K562 (cell line): ENCODE measurements around the gene TUBB2A. TPM values are rescaled to one million over a fixed set of nuclear protein-coding genes. Genes with fewer than 3 reads are reported as not detected.

Experiments used
- ATF1 ChIP-seq, 2 experiments: fragments of 450-650 bp in 1 of 2; IDR thresholded peaks; 2 replicates each; pipeline ENCODE4 v1.6.1; 2016; ENCODE audit warnings: missing compliant biosample characterization in 1 of 2, missing genetic modification characterization in 1 of 2
- ATF6 ChIP-seq: sonication (generic); formaldehyde crosslinking; IDR thresholded peaks from 2 replicates; pipeline ENCODE4 v1.4.0; 2020; ENCODE audit warnings: mild to moderate bottlenecking, missing genetic modification reagents
- CEBPZ ChIP-seq: fragments of 150-350 bp; IDR thresholded peaks from 2 replicates; pipeline ENCODE4 v1.6.1; 2014; ENCODE audit warnings: low read depth, mild to moderate bottlenecking, low read length, borderline replicate concordance
- COPS2 ChIP-seq: fragments of 450-650 bp; conservative IDR thresholded peaks from 2 replicates; pipeline ENCODE4 v1.6.1; 2016; ENCODE audit warnings: mild to moderate bottlenecking, moderate library complexity
- CTBP1 ChIP-seq: fragments of 450-650 bp; IDR thresholded peaks from 2 replicates; pipeline ENCODE4 v1.6.1; 2016; ENCODE audit warnings: borderline replicate concordance
- ELF4 ChIP-seq: fragments of 450-650 bp; formaldehyde crosslinking; IDR thresholded peaks from 2 replicates; pipeline ENCODE4 v1.4.0; 2022; ENCODE audit warnings: missing genetic modification characterization
- ETS1 ChIP-seq: conservative IDR thresholded peaks from 2 replicates; pipeline ENCODE4 v1.6.1; 2011; ENCODE audit warnings: low read depth, mild to moderate bottlenecking, low read length; ENCODE audit not compliant: control insufficient read depth
- MAZ ChIP-seq, 2 experiments: fragments of 450-650 bp in 1 of 2; sonication (generic) in 1 of 2; formaldehyde crosslinking; IDR thresholded peaks in 1 of 2; conservative IDR thresholded peaks in 1 of 2; 2 replicates each; pipeline versions ENCODE4 v1.4.0 to v1.5.0; 2020; ENCODE audit warnings: mild to moderate bottlenecking in 1 of 2, missing genetic modification reagents in 1 of 2
- MTA1 ChIP-seq: fragments of 450-650 bp; IDR thresholded peaks from 2 replicates; pipeline ENCODE4 v1.6.1; 2017; ENCODE audit warnings: borderline replicate concordance
- NFIC ChIP-seq: fragments of 450-650 bp; IDR thresholded peaks from 2 replicates; pipeline ENCODE4 v1.6.1; 2017; ENCODE audit warnings: mild to moderate bottlenecking, inconsistent platforms
- NRF1 ChIP-seq, 2 experiments: fragments of 450-650 bp; IDR thresholded peaks in 1 of 2; conservative IDR thresholded peaks in 1 of 2; 2 replicates each; pipeline ENCODE4 v1.6.1; 2014; ENCODE audit warnings: mild to moderate bottlenecking in 2 of 2
- PPARD ChIP-seq: fragments of 250-450 bp; sonication (Bioruptor Pico); IDR thresholded peaks from 2 replicates; pipeline ENCODE4 v1.8.0; 2022; ENCODE audit warnings: inconsistent platforms, mild to moderate bottlenecking, moderate library complexity
- RNF2 ChIP-seq: sonication (generic); IDR thresholded peaks from 2 replicates; pipeline ENCODE4 v1.6.1; 2016
- SMARCA5 ChIP-seq: fragments of 450-650 bp; IDR thresholded peaks from 2 replicates; pipeline ENCODE4 v1.6.1; 2016
- TAF15 ChIP-seq: fragments of 200-400 bp; formaldehyde crosslinking; IDR thresholded peaks from 2 replicates; pipeline ENCODE4 v1.6.1; 2017; ENCODE audit warnings: mild to moderate bottlenecking, low read depth, low read length, moderate library complexity
- TAF9B ChIP-seq: fragments of 450-650 bp; IDR thresholded peaks from 2 replicates; pipeline ENCODE4 v1.6.1; 2018; ENCODE audit warnings: mild to moderate bottlenecking; ENCODE audit not compliant: partially characterized antibody
- TCF15 ChIP-seq: fragments of 250-450 bp; sonication (Bioruptor Pico); IDR thresholded peaks from 2 replicates; pipeline ENCODE4 v1.8.0; 2022; ENCODE audit warnings: moderate library complexity, mild to moderate bottlenecking, inconsistent platforms
- ZBTB17 ChIP-seq: fragments of 450-650 bp; formaldehyde crosslinking; IDR thresholded peaks from 2 replicates; pipeline ENCODE4 v1.4.0; 2020; ENCODE audit warnings: mild to moderate bottlenecking
- ZNF217 ChIP-seq: sonication (generic); formaldehyde crosslinking; IDR thresholded peaks from 2 replicates; pipeline ENCODE4 v1.8.0; 2022; ENCODE audit warnings: mild to moderate bottlenecking, missing genetic modification reagents
- ZNF766 ChIP-seq: fragments of 200-800 bp; sonication (Bioruptor generic); conservative IDR thresholded peaks from 2 replicates; pipeline ENCODE4 v1.6.1; 2016; ENCODE audit warnings: missing genetic modification characterization, missing compliant biosample characterization
- polyA plus RNA-seq, 8 experiments: library from polyadenylated mRNA; depleted of rRNA in 4 of 8; stranded (reverse) in 5 of 8; unstranded in 3 of 8; fragments of >200 nt; fragmentation: Nextera tagmentation in 2 of 8; fragmentation: Illumina TruSeq in 1 of 8; extraction: Ambion mirVana in 2 of 8; extraction: Trizol in 1 of 8; gene quantifications; 2 replicates each; pipeline versions ENCODE4 v1.2.1 to v1.2.3, GENCODE V29; 2011 to 2014; ENCODE audit warnings: inconsistent platforms in 1 of 8, missing spikeins in 1 of 8
- total RNA-seq, 7 experiments: library from RNA; depleted of rRNA in 6 of 7; stranded (reverse); fragments of >200 nt in 6 of 7; fragmentation: Illumina TruSeq in 2 of 7; extraction: Trizol in 2 of 7; gene quantifications; 2 replicates each; pipeline versions ENCODE4 v1.2.1 to v1.2.3, GENCODE V29; 2011 to 2021; ENCODE audit warnings: low replicate concordance in 1 of 7

The TUBB2A gene
- total and polyA plus RNA-seq, 9 of the 15 experiments (the other 6 are each of a cell fraction or from before 2014, with no cell fraction given), result 3.6 to 92.1 (median 45.6) TPM

- TF ChIP-seq TCF15 (CRISPR knock-in tag), result no peak
- TF ChIP-seq ZNF217 (CRISPR knock-in tag), result no peak
- TF ChIP-seq MTA1, result no peak
- no peak for TF ChIP-seq NRF1 (conservative IDR thresholded peaks at IDR 0.05 in 1 of 2, IDR thresholded peaks at IDR 0.05 in 1 of 2)
- no peak for TF ChIP-seq NFIC
- no peak for TF ChIP-seq ETS1
- TF ChIP-seq ATF6 (CRISPR knock-in tag), result no peak
- TF ChIP-seq SMARCA5, result no peak
- no peak for TF ChIP-seq ELF4
- no peak for TF ChIP-seq PPARD (CRISPR knock-in tag)
- TF ChIP-seq RNF2, result no peak
- peak; percentile 38; the same call in 1 of the 2 replicates for TF ChIP-seq CTBP1
- TF ChIP-seq ATF1 (CRISPR knock-in tag; IDR thresholded peaks at IDR 0.05), result no peak
- TF ChIP-seq ATF1 (tag; IDR thresholded peaks at IDR 0.05), result no peak; the same call in 1 of the 2 replicates
- no peak for TF ChIP-seq TAF15
- TF ChIP-seq TAF9B, result peak; percentile 29
- no peak for TF ChIP-seq MAZ (CRISPR knock-in tag; conservative IDR thresholded peaks at IDR 0.05 in 1 of 2, IDR thresholded peaks at IDR 0.05 in 1 of 2)
- peak; percentile 43; the same call in 1 of the 2 replicates for TF ChIP-seq ZBTB17 (CRISPR knock-in tag)
- peak; percentile 55; the same call in 1 of the 2 replicates for TF ChIP-seq ZNF766 (CRISPR knock-in tag)
- TF ChIP-seq COPS2, result no peak
- no peak for TF ChIP-seq CEBPZ
Observed at GRCh38 chr6:3165631-3166534, 8.5 kb upstream of the TUBB2A start (continued).
